Spinal cord (tissue), 10 donors: Measurements from ENCODE around the gene THSD4. TPM values are rescaled to one million over a fixed set of nuclear protein-coding genes. Genes with fewer than 3 reads are reported as not detected.

Experiments used
- DNase-seq, 6 donors: peaks; one replicate each; pipeline versions ENCODE4 v3.0.0 to v3.0.0-alpha.2; 2013 to 2015; ENCODE audit warnings: low spot score in 6 of 6, low read depth in 4 of 6
- H3K27ac ChIP-seq: one replicate; pipeline ENCODE4 v1.5.1; 2013; ENCODE audit warnings: low read depth, low read length, control low read depth
- H3K27me3 ChIP-seq: one replicate; pipeline ENCODE4 v1.6.1; 2013; ENCODE audit warnings: low read length; ENCODE audit not compliant: control insufficient read depth, insufficient read depth
- H3K36me3 ChIP-seq: one replicate; pipeline ENCODE4 v1.6.1; 2013; ENCODE audit warnings: low read length; ENCODE audit not compliant: control insufficient read depth, insufficient read depth
- H3K4me1 ChIP-seq: one replicate; pipeline ENCODE4 v1.6.1; 2013; ENCODE audit warnings: low read length; ENCODE audit not compliant: control insufficient read depth, insufficient read depth
- H3K4me3 ChIP-seq: one replicate; pipeline ENCODE4 v1.5.1; 2013; ENCODE audit warnings: low read depth, low read length, control low read depth
- H3K9me3 ChIP-seq: one replicate; pipeline ENCODE4 v1.6.1; 2013; ENCODE audit warnings: low read length; ENCODE audit not compliant: control insufficient read depth, insufficient read depth
- WGBS: methylation state at CpG from one replicate; pipeline ENCODE4 v1.1.5; 2013; ENCODE audit warnings: missing lambda C conversion rate; ENCODE audit not compliant: insufficient coverage; 5-methylcytosine and 5-hydroxymethylcytosine counted together
- polyA plus RNA-seq, 2 donors: library from polyadenylated mRNA; unstranded; fragments of 120-200 nt; gene quantifications; one replicate each; pipeline ENCODE4 v1.2.1, GENCODE V29; 2013; ENCODE audit not compliant: insufficient read length in 2 of 2
- total RNA-seq, 2 donors: library from RNA; depleted of rRNA in 1 of 2; stranded (reverse); fragments of 120-200 nt in 1 of 2; fragments of >200 nt in 1 of 2; gene quantifications; one replicate each; pipeline versions ENCODE4 v1.2.3 to v1.2.4, GENCODE V29; 2013 to 2014
- donor health status: healthy.

Gene THSD4
- total and polyA plus RNA-seq, 4 donors, result 18.2 to 127 (median 63.2) TPM

DNA sequence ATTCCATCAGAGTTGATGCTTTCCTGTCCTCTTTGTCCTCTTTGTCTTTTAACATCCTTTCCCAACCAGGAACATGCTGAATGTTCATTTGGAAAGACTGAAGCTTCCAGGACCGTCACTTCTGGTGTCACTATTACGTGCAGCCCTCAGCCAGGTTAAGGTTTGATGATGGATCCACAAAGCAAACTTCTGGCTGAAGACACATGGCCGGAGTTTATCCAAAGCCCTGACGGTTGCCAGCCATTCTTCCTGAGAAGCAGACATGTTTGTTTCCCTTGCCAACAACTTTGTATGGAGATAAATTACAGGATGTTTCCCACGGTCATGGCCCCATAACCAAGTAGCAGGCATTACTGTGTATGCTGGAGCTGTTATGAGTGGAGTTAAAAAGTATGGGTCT is 236.9 kb downstream of the THSD4 start:
- DNase-seq, result no peak
- WGBS, result 78% methylated on average over 4 of the region's 5 CpGs
- Histone ChIP-seq H3K9me3 (no peaks in the 10 kb centered on the region), H3K27ac (no peak overlapping the region), H3K27me3 (no peaks in the 10 kb centered on the region), H3K4me3 (no peak overlapping the region), H3K4me1 (peaks cover 2% of the 10 kb centered on the region), H3K36me3 (no peaks in the 10 kb centered on the region)

DNA sequence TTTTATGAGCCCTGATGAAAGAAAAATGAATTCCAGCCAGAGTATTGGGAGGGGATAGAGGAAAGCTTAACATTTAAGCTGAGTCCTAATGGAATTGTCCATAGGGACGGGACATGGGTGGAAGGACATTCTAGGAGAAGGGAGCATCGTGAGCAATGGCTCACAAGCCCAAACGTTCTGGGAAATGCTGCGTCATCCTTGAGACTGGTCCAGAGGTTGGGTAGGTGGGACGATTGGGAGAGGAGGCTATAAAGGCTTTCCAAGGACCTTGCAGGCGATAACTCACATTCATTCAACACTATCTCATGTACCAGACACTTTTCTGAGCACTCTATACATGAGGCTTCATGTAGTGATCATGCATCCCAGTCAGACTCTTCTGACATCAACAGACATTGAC is 237.5 kb downstream of the THSD4 start:
- no peak for DNase-seq
- Histone ChIP-seq H3K27me3 (no peaks in the 10 kb centered on the region), H3K9me3 (no peaks in the 10 kb centered on the region), H3K36me3 (no peaks in the 10 kb centered on the region), H3K4me1 (peaks cover 5% of the 10 kb centered on the region), H3K27ac (no peak overlapping the region), H3K4me3 (no peak overlapping the region)
- WGBS, result 100% methylated on average over 2 of the region's 6 CpGs

DNA sequence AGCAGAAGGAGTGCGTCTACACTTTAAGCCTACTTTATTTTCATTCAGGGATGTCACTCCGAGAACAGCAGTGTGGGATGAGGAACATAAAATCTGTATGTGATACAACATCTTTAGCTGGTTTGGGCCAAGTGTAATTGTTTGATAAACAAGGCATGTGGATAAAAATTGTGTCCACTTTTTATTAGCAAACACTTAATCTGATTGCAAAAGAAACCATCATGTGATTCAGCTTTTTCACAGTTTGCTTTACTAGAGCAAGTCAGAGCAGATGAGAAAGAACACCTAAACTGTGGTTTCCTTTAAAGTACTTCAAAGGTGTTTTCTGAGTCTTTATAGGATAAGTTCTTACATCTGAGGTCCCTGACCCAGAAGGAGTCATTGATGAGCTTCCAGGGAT is 237.9 kb downstream of the THSD4 start:
- no CpG with 5 or more reads among the region's 2 CpGs for WGBS
- H3K9me3 ChIP-seq, result no peaks in the 10 kb centered on the region
- no peaks in the 10 kb centered on the region for H3K36me3 ChIP-seq
- DNase-seq, result no peak
- peaks cover 5% of the 10 kb centered on the region for H3K4me1 ChIP-seq
- no peaks in the 10 kb centered on the region for H3K27me3 ChIP-seq
- no peak overlapping the region for H3K27ac ChIP-seq
- H3K4me3 ChIP-seq, result no peak overlapping the region

DNA sequence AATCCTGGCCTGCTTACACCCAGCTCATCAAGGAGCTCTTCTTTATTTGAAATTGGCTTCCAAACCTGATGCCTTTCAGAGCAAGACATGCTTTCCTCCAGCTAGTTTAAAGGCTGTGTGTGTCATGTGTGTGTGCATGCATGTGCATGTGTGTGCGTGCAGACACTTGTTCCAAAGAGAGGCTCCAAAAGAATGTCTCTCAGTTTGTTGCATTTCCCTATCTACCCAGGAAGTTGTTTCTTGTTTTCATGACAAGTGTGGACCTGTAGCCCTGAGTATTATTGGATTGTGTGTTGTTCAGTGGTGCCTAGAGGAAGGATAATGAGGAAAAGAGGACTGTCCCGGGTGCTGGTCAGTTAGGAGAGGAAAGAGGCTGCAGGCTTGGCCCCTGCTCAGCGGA is 240.0 kb downstream of the THSD4 start:
- DNase-seq, result no peak
- 89% methylated on average over 2 of the region's 3 CpGs for WGBS
- H3K4me3 ChIP-seq, result no peak overlapping the region

DNA sequence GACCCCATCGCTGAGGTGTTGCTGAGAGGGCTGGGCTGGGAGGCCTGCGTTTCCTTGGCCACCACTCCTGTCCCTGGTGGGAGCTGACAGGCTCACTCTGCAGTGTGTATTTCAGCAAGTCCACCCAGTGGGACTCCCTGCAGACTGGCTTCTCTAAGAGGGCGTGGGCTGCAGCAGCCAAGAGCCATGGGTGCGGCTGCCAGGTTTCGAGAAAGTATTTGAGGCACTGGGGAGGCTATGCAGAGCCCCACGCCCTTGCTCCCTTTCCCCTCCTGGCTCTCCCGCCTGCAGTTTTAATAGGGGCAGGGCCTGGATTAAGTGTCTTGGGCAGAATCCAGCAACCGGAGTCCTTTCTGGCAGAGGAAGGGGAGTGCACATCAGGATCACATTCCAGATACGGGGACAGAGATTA is 242.1 kb downstream of the THSD4 start:
- 50% methylated on average over 4 of the region's 9 CpGs for WGBS
- Histone ChIP-seq H3K27ac (no peak overlapping the region), H3K9me3 (no peaks in the 10 kb centered on the region), H3K27me3 (no peaks in the 10 kb centered on the region), H3K4me1 (peaks cover 5% of the 10 kb centered on the region), H3K36me3 (no peaks in the 10 kb centered on the region), H3K4me3 (no peak overlapping the region)
- peak in 1 of 6 donors; percentile 65 for DNase-seq

More for the DNA sequence above, 240.0 kb downstream of the THSD4 start:
- no peak overlapping the region for H3K27ac ChIP-seq
- no peaks in the 10 kb centered on the region for H3K9me3 ChIP-seq
- H3K27me3 ChIP-seq, result no peaks in the 10 kb centered on the region
- H3K36me3 ChIP-seq, result no peaks in the 10 kb centered on the region
- peaks cover 5% of the 10 kb centered on the region for H3K4me1 ChIP-seq

DNA sequence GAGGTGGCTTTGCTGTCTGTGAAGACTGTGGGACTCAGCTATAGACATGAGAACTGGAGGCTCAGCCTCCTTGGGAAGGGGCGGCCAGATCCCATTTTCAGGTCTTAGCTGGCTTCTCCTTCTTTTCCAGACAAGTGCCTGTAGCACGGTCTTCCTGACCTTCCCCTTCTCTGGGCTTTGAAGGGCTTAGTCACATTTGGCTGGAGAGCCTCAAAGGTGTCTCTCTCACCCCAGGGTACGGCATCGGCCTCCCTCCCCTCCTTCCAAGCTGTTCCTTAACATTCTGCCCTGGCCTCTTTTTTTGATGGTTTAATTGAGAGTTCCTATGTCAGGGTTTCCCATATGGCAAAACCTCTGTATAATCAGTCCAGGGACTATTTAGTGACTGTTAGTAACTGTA is 242.7 kb downstream of the THSD4 start:
- WGBS, result 94% methylated on average over 2 of the region's 4 CpGs
- DNase-seq, result no peak

DNA sequence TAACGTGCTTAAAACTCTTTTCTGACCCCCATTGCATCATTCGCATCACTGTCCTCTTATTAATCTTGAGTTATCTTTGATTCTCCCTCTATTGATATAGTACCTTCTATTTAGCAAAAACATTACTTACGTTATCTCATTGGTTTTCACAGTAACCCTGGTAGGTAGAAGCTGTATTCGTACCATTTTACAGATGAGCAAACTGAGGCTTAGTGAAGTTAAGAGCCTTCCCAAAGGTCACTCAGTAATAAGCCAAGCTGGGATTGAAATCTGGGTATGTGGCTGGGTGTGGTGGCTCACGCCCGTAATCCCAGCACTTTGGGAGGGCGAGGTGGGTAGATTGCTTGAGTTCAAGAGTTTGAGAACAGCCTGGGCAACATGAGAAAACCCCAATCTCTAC is 244.0 kb downstream of the THSD4 start:
- Histone ChIP-seq H3K27ac (no peak overlapping the region), H3K36me3 (no peaks in the 10 kb centered on the region), H3K4me3 (no peak overlapping the region), H3K4me1 (peaks cover 5% of the 10 kb centered on the region), H3K9me3 (no peaks in the 10 kb centered on the region), H3K27me3 (no peaks in the 10 kb centered on the region)
- 100% methylated on average over 1 of the region's 7 CpGs for WGBS
- DNase-seq, result no peak

More for the DNA sequence above, 242.7 kb downstream of the THSD4 start:
- Histone ChIP-seq H3K27me3 (no peaks in the 10 kb centered on the region), H3K36me3 (no peaks in the 10 kb centered on the region), H3K9me3 (no peaks in the 10 kb centered on the region), H3K4me3 (no peak overlapping the region), H3K27ac (no peak overlapping the region), H3K4me1 (peaks cover 5% of the 10 kb centered on the region)

DNA sequence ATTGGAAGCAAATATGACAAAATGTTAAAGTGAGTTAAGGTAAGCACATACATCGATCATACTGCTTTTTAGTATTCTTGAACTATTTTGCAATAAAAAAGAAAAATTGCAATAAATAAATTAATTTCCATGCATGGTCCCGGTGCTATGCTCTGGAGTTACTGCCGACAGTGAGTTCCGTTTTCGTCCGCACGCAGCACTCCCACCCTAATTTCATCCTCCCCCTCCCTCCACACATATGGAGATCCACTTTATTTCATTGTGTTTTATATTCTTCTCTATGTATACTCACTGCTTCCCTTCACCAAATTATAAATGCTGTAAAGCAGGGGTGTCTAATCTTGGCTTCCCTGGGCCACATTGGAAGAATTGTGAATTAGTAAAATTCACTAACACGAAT is 247.3 kb downstream of the THSD4 start:
- DNase-seq, result no peak
- H3K4me1 ChIP-seq, result no peaks in the 10 kb centered on the region
- H3K36me3 ChIP-seq, result no peaks in the 10 kb centered on the region
- no peak overlapping the region for H3K27ac ChIP-seq
- no CpG with 5 or more reads among the region's 8 CpGs for WGBS
- no peaks in the 10 kb centered on the region for H3K9me3 ChIP-seq
- no peak overlapping the region for H3K4me3 ChIP-seq
- no peaks in the 10 kb centered on the region for H3K27me3 ChIP-seq

DNA sequence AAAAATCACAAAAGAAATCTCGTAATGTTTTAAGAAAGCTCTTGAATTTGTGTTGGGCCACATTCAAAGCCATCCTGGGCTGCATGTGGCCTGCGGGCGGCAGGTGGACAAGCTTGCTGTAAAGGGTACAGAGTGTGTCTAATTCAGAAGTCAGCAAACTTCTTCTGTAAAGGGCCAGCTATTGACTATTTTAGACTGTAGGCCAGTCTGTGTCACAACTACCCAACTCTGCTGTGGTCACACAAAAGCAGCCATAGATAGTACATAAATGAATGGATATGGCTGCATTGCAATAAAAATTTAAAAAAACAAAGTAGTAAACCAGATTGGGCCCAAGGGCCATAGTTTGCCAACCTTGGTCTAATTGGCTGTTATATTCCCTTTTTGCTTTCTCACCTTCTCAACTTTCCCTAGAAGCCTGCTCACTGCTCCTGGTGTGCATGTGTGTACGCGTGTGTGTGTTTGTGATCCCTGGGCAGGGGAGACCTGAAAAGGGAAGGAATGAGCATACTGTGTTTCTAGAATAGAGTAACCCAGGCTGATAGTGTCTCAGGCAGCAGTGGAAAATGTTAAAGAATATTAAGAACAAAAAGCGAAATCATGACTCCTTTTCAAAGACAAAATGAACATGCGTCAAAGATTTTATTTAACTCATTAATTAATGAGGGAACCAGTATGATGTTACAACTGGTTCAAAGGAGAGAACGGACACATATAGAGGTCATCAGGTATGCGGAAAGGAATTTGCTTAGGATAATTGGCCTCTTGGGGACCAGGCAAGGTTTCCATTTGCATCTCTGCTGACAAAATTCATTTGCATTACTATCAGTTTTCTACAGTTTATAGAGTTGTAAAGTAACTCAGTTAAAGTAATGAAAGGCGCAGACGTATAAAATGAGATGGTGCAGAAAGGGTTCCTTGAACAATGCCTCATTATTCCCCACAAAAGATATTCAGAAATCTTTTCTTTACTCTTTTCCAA is 248.0 kb downstream of the THSD4 start:
- H3K9me3 ChIP-seq, result no peaks in the 10 kb centered on the region
- peak in 1 of 6 donors; percentile 24 for DNase-seq
- H3K27me3 ChIP-seq, result no peaks in the 10 kb centered on the region
- no peaks in the 10 kb centered on the region for H3K4me1 ChIP-seq
- WGBS, result 94% methylated on average over 2 of the region's 11 CpGs
- H3K36me3 ChIP-seq, result no peaks in the 10 kb centered on the region
- H3K4me3 ChIP-seq, result no peak overlapping the region
- no peak overlapping the region for H3K27ac ChIP-seq

DNA sequence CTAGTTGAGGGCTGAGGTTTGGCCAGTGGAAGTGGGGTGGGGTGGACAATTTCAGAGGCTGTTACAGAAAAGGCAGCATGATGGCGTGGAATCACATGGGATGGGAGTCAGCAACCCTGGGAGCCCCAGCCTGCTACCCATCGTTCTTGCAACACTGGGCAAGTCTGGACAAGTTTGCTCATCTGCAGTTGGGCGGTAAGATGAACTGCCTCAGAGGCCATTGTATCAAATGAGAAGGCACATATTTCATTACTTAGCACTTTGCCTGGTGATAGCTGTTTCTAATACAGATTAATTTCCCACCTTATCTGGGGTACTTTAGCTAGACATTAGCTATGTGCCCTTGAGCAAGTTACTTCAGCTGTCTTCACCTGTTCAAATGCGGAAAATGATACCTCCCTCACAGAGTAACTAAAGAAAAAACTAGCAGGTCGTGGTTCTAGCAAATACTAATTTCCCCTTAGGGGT is 248.9 kb downstream of the THSD4 start:
- peak in 1 of 6 donors; percentile 6 for DNase-seq
- Histone ChIP-seq H3K9me3 (no peaks in the 10 kb centered on the region), H3K4me3 (no peak overlapping the region), H3K36me3 (no peaks in the 10 kb centered on the region), H3K27me3 (no peaks in the 10 kb centered on the region), H3K4me1 (no peaks in the 10 kb centered on the region), H3K27ac (no peak overlapping the region)
- 74% methylated on average over 2 of the region's 5 CpGs for WGBS
